BE2C (cell line): ENCODE data around the gene KIF6.

Experiments
- DNase-seq: peaks from one replicate; pipeline ENCODE4 v3.0.0-alpha.2; 2020
- H3K27me3 ChIP-seq: fragments of 250-450 bp; sonication (Bioruptor Pico); 2 replicates; pipeline ENCODE4 v1.5.1; 2020; ENCODE audit warnings: mild to moderate bottlenecking
- H3K36me3 ChIP-seq: fragments of 250-450 bp; sonication (Bioruptor Pico); 2 replicates; pipeline ENCODE4 v1.5.1; 2020; ENCODE audit warnings: mild to moderate bottlenecking
- H3K4me1 ChIP-seq: fragments of 250-450 bp; sonication (Bioruptor Pico); 2 replicates; pipeline ENCODE4 v1.5.1; 2020
- H3K4me3 ChIP-seq: 2 replicates; pipeline ENCODE4 v1.5.1; 2011; ENCODE audit warnings: low read depth, low read length
- H3K9me3 ChIP-seq: fragments of 250-450 bp; sonication (Bioruptor Pico); 2 replicates; pipeline ENCODE4 v1.5.1; 2020
- CTCF ChIP-seq: IDR thresholded peaks from 2 replicates; pipeline ENCODE4 v1.5.1; 2012; ENCODE audit warnings: mild to moderate bottlenecking, low read depth, low read length

Gene KIF6

DNA sequence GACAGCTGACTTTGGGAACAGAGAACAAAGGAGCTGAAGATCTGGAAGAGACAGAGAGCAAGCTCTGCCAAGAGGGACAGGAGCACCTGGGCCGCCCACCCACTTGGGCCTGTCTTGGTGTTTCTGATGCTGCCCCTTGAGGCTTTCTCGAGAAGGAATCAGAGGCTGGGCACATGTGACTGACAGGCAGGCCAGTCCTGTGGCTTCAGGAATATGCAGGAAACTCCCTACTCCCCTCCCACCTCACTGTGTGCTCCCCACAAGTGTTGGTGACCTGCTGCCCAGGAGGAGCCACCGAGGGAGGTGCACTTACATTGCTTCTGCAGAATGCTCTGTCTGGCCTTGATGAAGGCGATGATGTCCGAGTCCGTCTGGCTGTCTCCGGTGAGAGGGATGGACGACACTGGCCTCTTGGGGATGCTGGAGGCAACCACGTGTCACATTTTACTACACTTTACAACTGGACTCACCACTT, 381.8 kb downstream of the KIF6 start:
- TF ChIP-seq CTCF = no peak
- H3K4me3 ChIP-seq = no peak overlapping the region
- H3K36me3 ChIP-seq = no peaks in the 10 kb centered on the region
- DNase-seq = no peak
- H3K4me1 ChIP-seq = no peaks in the 10 kb centered on the region; the same call in 1 of the 2 replicates
- H3K9me3 ChIP-seq = no peaks in the 10 kb centered on the region
- no peaks in the 10 kb centered on the region for H3K27me3 ChIP-seq

- H3K4me1 ChIP-seq = no peaks in the 10 kb centered on the region; the same call in 1 of the 2 replicates
- no peak for DNase-seq
- no peaks in the 10 kb centered on the region for H3K27me3 ChIP-seq
- no peaks in the 10 kb centered on the region for H3K36me3 ChIP-seq
- no peak for TF ChIP-seq CTCF
- no peaks in the 10 kb centered on the region for H3K9me3 ChIP-seq
- H3K4me3 ChIP-seq = no peak overlapping the region
These were observed 382.4 kb downstream of the KIF6 start for GRCh38 chr6:39342692-39343395.

- no peak for DNase-seq
- Histone ChIP-seq H3K4me1 (no peaks in the 10 kb centered on the region; the same call in 1 of the 2 replicates), H3K4me3 (no peak overlapping the region), H3K9me3 (no peaks in the 10 kb centered on the region), H3K27me3 (no peaks in the 10 kb centered on the region), H3K36me3 (no peaks in the 10 kb centered on the region)
- TF ChIP-seq CTCF = no peak
These were observed 383.3 kb downstream of the KIF6 start for GRCh38 chr6:39341937-39342336.

DNA sequence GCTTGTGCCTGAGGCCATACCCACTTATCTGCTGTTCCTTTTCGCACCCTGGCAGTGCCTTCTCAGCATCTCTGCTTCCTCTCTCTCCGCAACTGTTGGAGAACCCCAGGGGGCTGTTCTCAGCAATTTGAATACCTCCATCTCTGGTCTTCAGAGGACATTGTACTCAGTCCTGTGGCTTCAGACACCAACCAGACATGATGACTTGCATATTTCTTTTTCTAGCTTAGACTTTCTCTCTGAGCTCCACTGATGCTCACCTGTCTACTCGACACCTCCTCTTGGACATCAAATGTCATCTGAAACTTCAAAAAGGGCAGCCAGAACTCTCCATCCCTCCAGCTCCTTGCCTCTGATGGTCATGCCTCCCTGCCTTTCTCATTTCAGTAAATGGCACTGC, 383.9 kb downstream of the KIF6 start:
- Histone ChIP-seq H3K4me1 (no peaks in the 10 kb centered on the region; the same call in 1 of the 2 replicates), H3K27me3 (no peaks in the 10 kb centered on the region), H3K4me3 (no peak overlapping the region), H3K36me3 (no peaks in the 10 kb centered on the region), H3K9me3 (no peaks in the 10 kb centered on the region)
- TF ChIP-seq CTCF = no peak
- no peak for DNase-seq

DNA sequence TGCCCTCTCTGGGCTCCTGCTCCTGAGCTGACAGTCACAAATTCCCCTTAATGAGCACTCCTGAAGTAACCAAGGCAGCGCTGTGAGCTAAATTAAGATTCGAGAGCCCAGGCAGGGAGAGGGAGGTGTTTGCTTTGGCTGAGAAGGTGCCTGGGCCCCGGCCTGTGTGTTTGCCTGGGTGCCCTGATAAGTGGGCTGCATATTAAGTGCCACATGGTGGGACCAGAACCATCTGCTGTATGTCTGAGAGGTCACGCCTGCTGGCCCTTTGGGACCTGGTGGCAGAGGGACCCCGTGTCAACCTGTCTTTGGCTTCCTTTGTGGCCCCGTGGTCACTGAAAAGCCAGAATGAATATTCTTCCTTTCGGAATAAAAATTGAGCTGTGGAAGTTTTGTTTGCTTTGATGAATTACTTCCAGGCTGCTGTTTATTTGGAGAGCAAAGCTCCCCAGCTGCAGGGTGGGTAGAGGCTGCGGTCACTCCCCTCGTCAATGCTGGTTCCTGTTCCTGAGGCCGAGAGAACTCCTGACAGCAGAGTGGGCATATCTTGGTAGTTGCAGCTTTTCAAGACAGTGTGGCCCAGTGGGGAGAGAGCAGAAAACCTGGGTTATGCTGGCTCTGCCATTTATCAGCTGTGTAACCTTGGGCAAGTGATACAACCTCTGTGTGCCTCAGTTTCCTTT, 385.2 kb downstream of the KIF6 start:
- H3K9me3 ChIP-seq = no peaks in the 10 kb centered on the region
- no peaks in the 10 kb centered on the region for H3K36me3 ChIP-seq
- H3K4me3 ChIP-seq = no peak overlapping the region
- DNase-seq = no peak
- TF ChIP-seq CTCF = no peak
- no peaks in the 10 kb centered on the region for H3K27me3 ChIP-seq
- H3K4me1 ChIP-seq = no peaks in the 10 kb centered on the region; the same call in 1 of the 2 replicates
